H1 (cell line): ENCODE measurements around the gene PRELID2. TPM values are rescaled to one million over a fixed set of nuclear protein-coding genes. Genes with fewer than 3 reads are reported as not detected.

ENCODE experiments used
- KDM1A ChIP-seq: fragments of 200-600, 300-600 bp; sonication (generic); IDR thresholded peaks from 2 replicates; pipeline ENCODE4 v1.7.1; 2016; ENCODE audit warnings: mild to moderate bottlenecking, low read length, borderline replicate concordance
- POU5F1 ChIP-seq: IDR thresholded peaks from 2 replicates; pipeline ENCODE4 v1.6.1; 2011; ENCODE audit warnings: low read depth, mild to moderate bottlenecking, low read length, moderate library complexity
- SRF ChIP-seq: IDR thresholded peaks from 2 replicates; pipeline ENCODE4 v1.6.1; 2011; ENCODE audit warnings: mild to moderate bottlenecking, low read depth, low read length, moderate library complexity
- USF2 ChIP-seq: IDR thresholded peaks from 2 replicates; pipeline ENCODE4 v1.6.1; 2011; ENCODE audit warnings: low read length, improper control_type of control experiment
- polyA plus RNA-seq, 7 experiments: library from polyadenylated mRNA; depleted of rRNA in 3 of 7; stranded (reverse) in 5 of 7; unstranded in 2 of 7; fragments of >200 nt in 5 of 7; fragments of 200-250 nt in 2 of 7; gene quantifications; 1 replicate in 5 of 7; 2 replicates in 1 of 7; 4 replicates in 1 of 7; pipeline versions ENCODE4 v1.2.1 to v1.2.3, GENCODE V29; 2011 to 2013; ENCODE audit warnings: missing spikeins in 2 of 7, mixed read lengths in 2 of 7
- total RNA-seq: library from RNA; stranded (reverse); fragmentation: NEBNext Ultra II Directional; extraction: Animal tissue kit (Norgen Biotek cat#: 25700); gene quantifications from 2 replicates; pipeline ENCODE4 v1.2.1, GENCODE V29; 2021

Gene PRELID2
- total and polyA plus RNA-seq, 2 of the 8 experiments (the other 6 are each of a cell fraction or from before 2014, with no cell fraction given) = 2.2 to 7.8 TPM

DNA sequence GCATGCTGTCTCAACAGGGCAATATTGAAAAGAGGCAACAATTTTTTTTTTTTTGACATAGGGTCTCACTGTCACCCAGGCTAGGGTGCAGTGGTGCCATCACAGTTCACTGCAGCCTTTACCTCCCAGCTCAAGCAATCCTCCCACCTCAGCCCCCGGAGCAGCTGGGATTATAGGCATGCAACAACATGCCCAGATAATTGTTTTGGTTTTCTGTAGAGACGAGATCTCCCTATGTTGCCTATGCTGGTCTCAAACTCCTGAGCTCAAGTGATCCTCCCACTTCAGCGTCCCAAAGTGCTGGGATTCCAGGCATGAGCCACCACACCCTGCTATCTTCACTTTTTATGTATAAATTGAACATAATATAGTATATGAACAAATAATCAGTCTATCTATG is 47.6 kb downstream of the PRELID2 start (continued):
- no peak for TF ChIP-seq KDM1A
- no peak for TF ChIP-seq USF2
- no peak for TF ChIP-seq POU5F1
- no peak for TF ChIP-seq SRF
